Measurements from ENCODE around the gene ABCA4. TPM values are rescaled to one million over a fixed set of nuclear protein-coding genes. Genes with fewer than 3 reads are reported as not detected.
"Not testable (repeated sequence)": the region's sequence is repeated elsewhere in the genome, so short reads cannot be mapped to it uniquely, and the experiment has no call there.

ABCA4 gene
- not detected for total RNA-seq

GRCh38 chr1:94120991-94121390 is at the start of gene ABCA4:
Gene ABCA4, minus strand, starts transcription at chr1:94121148. Its CDS starts 103 bp downstream, at chr1:94121045.
- no peak for DNase-seq
- CTCF ChIA-PET: no interaction called here
- no peaks in the 10 kb centered on the region for H3K4me1 Mint-ChIP-seq
- no peaks in the 10 kb centered on the region for H3K9me3 Mint-ChIP-seq (ENCODE audit: low read depth)
- ATAC-seq: no peak
- H3K27ac Mint-ChIP-seq: no peak within 1 kb of the TSS
- no peaks in the 10 kb centered on the region for H3K36me3 Mint-ChIP-seq
- no peak within 1 kb of the TSS for H3K4me3 Mint-ChIP-seq
- H3K27me3 Mint-ChIP-seq: peaks cover 7% of the 10 kb centered on the region

DNA sequence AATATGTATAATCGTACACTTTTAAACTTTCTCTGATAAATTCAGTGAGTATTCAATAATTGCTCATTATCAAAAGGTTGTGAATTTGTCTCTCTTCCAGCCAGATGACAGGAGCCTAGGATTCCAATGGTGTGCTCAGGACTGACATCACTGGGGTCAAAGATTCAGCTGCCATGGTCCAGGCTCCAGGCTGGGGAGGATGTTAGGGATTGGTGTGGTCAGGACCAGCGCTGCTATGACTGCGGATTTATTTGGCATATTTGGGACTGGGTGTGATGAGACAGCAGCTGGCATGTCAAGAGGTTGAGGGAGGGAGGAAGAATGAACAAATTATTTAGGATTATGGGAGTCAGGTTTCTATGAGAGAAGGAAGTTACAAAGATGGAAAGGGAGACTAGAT is 48.2 kb upstream of the ABCA4 start:
- Mint-ChIP-seq H3K4me1 (no peaks in the 10 kb centered on the region), H3K4me3 (no peak overlapping the region), H3K9me3 (ENCODE audit: low read depth) (no peaks in the 10 kb centered on the region), H3K27ac (no peak overlapping the region), H3K36me3 (no peaks in the 10 kb centered on the region), H3K27me3 (peaks cover 15% of the 10 kb centered on the region)
- no peak for DNase-seq
- CTCF ChIA-PET: no interaction called here
- ATAC-seq: no peak

DNA sequence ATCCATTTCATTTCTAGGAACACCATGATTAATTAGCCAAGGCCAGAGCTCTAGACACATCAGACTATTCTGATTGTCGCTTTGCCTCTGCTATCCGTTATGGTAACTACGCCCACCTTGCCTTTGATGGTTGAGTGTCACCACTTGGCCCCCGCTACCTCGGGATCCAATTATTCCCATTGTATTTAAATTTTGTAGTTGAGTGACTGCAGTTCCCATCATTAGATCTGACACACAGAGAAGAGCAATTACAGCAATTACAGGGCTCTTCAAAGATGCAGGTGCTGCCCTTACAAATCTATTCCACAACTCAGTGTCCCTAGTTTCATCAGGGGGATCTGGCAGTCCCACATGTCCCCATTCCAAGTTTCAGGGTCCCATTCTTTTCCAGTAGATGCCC is 44.9 kb upstream of the ABCA4 start:
- DNase-seq (no peak), ATAC-seq (no peak)
- no peaks in the 10 kb centered on the region for H3K9me3 Mint-ChIP-seq (ENCODE audit: low read depth)
- H3K4me3 Mint-ChIP-seq: no peak overlapping the region
- H3K27me3 Mint-ChIP-seq: peaks cover 9% of the 10 kb centered on the region
- H3K36me3 Mint-ChIP-seq: no peaks in the 10 kb centered on the region
- CTCF ChIA-PET: no interaction called here
- no peaks in the 10 kb centered on the region for H3K4me1 Mint-ChIP-seq
- H3K27ac Mint-ChIP-seq: no peak overlapping the region

- H3K27ac Mint-ChIP-seq; H3K4me1 Mint-ChIP-seq; H3K4me3 Mint-ChIP-seq; ATAC-seq; CTCF ChIA-PET; DNase-seq; H3K36me3 Mint-ChIP-seq; H3K9me3 Mint-ChIP-seq (ENCODE audit: low read depth); H3K27me3 Mint-ChIP-seq: not testable (repeated sequence)
Observed at GRCh38 chr1:94164885-94165284, 43.9 kb upstream of the ABCA4 start.

DNA sequence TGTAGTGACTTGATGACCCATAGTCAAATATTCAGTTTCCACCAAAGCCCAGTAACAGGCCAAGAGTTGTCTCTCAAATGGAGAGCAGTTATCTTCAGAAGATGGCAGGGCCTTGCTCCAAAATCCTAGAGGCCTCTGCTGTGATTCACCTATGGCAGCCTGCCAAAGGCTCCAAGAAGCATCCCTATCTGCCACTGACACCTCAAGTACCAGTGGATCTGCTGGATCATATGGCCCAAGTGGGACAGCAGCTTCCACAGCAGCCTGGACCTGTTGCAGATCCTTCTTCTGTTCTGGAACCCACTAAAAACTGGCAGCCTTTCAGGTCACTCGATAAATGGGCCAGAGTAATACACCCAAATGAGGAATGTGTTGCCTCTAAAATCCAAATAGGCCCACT is 43.2 kb upstream of the ABCA4 start:
- DNase-seq; H3K27me3 Mint-ChIP-seq; H3K27ac Mint-ChIP-seq; H3K4me3 Mint-ChIP-seq; H3K9me3 Mint-ChIP-seq (ENCODE audit: low read depth); H3K36me3 Mint-ChIP-seq; H3K4me1 Mint-ChIP-seq; ATAC-seq; CTCF ChIA-PET: not testable (repeated sequence)

GRCh38 chr1:94163249-94163648 is 42.3 kb upstream of the ABCA4 start:
- H3K9me3 Mint-ChIP-seq (ENCODE audit: low read depth); CTCF ChIA-PET; ATAC-seq; DNase-seq; H3K4me3 Mint-ChIP-seq; H3K27ac Mint-ChIP-seq; H3K27me3 Mint-ChIP-seq; H3K4me1 Mint-ChIP-seq; H3K36me3 Mint-ChIP-seq: not testable (repeated sequence)

- H3K9me3 Mint-ChIP-seq (ENCODE audit: low read depth): no peaks in the 10 kb centered on the region
- peaks cover 7% of the 10 kb centered on the region for H3K27me3 Mint-ChIP-seq
- DNase-seq (no peak), ATAC-seq (no peak)
- H3K36me3 Mint-ChIP-seq: no peaks in the 10 kb centered on the region
- H3K4me3 Mint-ChIP-seq: no peak overlapping the region
- no peaks in the 10 kb centered on the region for H3K4me1 Mint-ChIP-seq
- H3K27ac Mint-ChIP-seq: no peak overlapping the region
- CTCF ChIA-PET: no interaction called here
Observed at GRCh38 chr1:94160811-94161210, 39.9 kb upstream of the ABCA4 start.

GRCh38 chr1:94156096-94156625 is 35.2 kb upstream of the ABCA4 start:
- peaks cover 7% of the 10 kb centered on the region for H3K27me3 Mint-ChIP-seq
- ATAC-seq: no peak
- no peak for DNase-seq
- H3K9me3 Mint-ChIP-seq (ENCODE audit: low read depth): no peaks in the 10 kb centered on the region
- CTCF ChIA-PET: no interaction called here
- no peaks in the 10 kb centered on the region for H3K36me3 Mint-ChIP-seq
- no peak overlapping the region for H3K4me3 Mint-ChIP-seq
- no peak overlapping the region for H3K27ac Mint-ChIP-seq
- no peaks in the 10 kb centered on the region for H3K4me1 Mint-ChIP-seq

GRCh38 chr1:94154989-94155388 is 34.0 kb upstream of the ABCA4 start:
- CTCF ChIA-PET: no interaction called here
- DNase-seq (no peak), ATAC-seq (no peak)
- no peak overlapping the region for H3K4me3 Mint-ChIP-seq
- no peaks in the 10 kb centered on the region for H3K9me3 Mint-ChIP-seq (ENCODE audit: low read depth)
- no peaks in the 10 kb centered on the region for H3K4me1 Mint-ChIP-seq
- peaks cover 4% of the 10 kb centered on the region for H3K27me3 Mint-ChIP-seq
- no peaks in the 10 kb centered on the region for H3K36me3 Mint-ChIP-seq
- no peak overlapping the region for H3K27ac Mint-ChIP-seq

GRCh38 chr1:94153133-94153532 is 32.2 kb upstream of the ABCA4 start:
- ATAC-seq (no peak), DNase-seq (no peak)
- Mint-ChIP-seq H3K36me3 (no peaks in the 10 kb centered on the region), H3K27me3 (no peaks in the 10 kb centered on the region), H3K4me1 (no peaks in the 10 kb centered on the region), H3K27ac (no peak overlapping the region), H3K9me3 (ENCODE audit: low read depth) (no peaks in the 10 kb centered on the region), H3K4me3 (no peak overlapping the region)
- CTCF ChIA-PET: no interaction called here

GRCh38 chr1:94149166-94149565 is 28.2 kb upstream of the ABCA4 start:
- H3K4me1 Mint-ChIP-seq; ATAC-seq; H3K4me3 Mint-ChIP-seq; H3K9me3 Mint-ChIP-seq (ENCODE audit: low read depth); CTCF ChIA-PET; DNase-seq; H3K36me3 Mint-ChIP-seq; H3K27me3 Mint-ChIP-seq; H3K27ac Mint-ChIP-seq: not testable (repeated sequence)

GRCh38 chr1:94146273-94146672 is 25.3 kb upstream of the ABCA4 start:
- Mint-ChIP-seq H3K27me3 (peaks cover 6% of the 10 kb centered on the region), H3K4me1 (no peaks in the 10 kb centered on the region), H3K36me3 (no peaks in the 10 kb centered on the region), H3K4me3 (no peak overlapping the region), H3K27ac (no peak overlapping the region), H3K9me3 (ENCODE audit: low read depth) (no peaks in the 10 kb centered on the region)
- CTCF ChIA-PET: no interaction called here
- no peak for DNase-seq
- no peak for ATAC-seq

DNA sequence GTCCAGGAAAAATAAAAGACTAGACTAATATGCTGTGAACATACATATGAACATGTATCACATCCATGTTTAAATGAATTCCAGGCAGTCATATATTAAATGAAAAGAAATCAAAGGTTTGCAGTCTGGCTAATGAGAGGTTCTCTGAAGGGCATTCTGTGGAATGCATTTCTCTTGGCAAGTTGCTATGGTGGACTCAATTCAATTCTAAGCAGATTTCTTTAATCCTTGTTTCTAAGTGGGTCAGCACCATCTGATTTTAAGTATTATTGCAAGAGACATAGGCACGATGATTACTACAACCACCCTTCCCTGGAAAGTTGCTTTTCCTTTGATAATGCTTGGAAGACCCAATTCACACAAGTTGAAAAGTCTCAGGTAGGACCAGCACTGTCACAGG is 23.9 kb upstream of the ABCA4 start:
- CTCF ChIA-PET: no interaction called here
- no peaks in the 10 kb centered on the region for H3K36me3 Mint-ChIP-seq
- peaks cover 6% of the 10 kb centered on the region for H3K27me3 Mint-ChIP-seq
- H3K9me3 Mint-ChIP-seq (ENCODE audit: low read depth): no peaks in the 10 kb centered on the region
- DNase-seq (no peak), ATAC-seq (no peak)
- H3K4me1 Mint-ChIP-seq: no peaks in the 10 kb centered on the region
- H3K27ac Mint-ChIP-seq: no peak overlapping the region
- H3K4me3 Mint-ChIP-seq: no peak overlapping the region

- H3K4me3 Mint-ChIP-seq: no peak overlapping the region
- H3K4me1 Mint-ChIP-seq: no peaks in the 10 kb centered on the region
- H3K9me3 Mint-ChIP-seq (ENCODE audit: low read depth): no peaks in the 10 kb centered on the region
- no peaks in the 10 kb centered on the region for H3K36me3 Mint-ChIP-seq
- H3K27ac Mint-ChIP-seq: no peak overlapping the region
- DNase-seq: no peak
- CTCF ChIA-PET: no interaction called here
- no peak for ATAC-seq
- H3K27me3 Mint-ChIP-seq: peaks cover 6% of the 10 kb centered on the region
Observed at GRCh38 chr1:94143809-94144176, 22.8 kb upstream of the ABCA4 start.

DNA sequence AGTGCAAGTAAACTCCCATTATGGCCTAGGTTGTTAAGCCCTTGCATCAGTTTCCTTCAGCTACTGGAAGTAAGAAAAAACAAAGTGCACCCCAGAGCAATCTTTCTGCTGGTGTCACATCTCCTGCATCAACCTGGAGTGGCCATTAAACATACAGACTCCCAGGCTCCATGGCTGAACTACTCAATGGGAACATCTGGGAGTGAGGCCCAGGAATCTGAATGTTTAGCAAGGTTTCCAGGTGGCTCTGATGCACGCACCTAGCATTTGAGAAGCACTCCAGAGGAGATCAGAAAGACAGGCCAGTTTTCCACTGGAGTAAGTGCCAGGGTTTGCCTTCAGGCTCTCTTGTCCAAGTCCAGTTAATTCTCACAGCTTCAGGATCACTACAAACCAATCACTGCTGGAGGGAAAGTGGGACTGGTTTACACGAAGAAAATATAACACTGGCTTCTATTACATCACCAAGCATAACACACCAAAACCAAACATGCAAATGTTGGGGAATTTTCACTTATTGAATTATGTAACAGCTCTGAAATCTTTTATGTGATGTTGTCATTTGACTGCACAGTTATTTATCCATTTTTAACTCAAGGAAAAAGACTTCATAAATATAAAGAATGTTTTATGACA is 22.3 kb upstream of the ABCA4 start:
- CTCF ChIA-PET: no interaction called here

More for the DNA sequence above, 22.3 kb upstream of the ABCA4 start:
- no peak overlapping the region for H3K4me3 Mint-ChIP-seq
- H3K4me1 Mint-ChIP-seq: no peaks in the 10 kb centered on the region
- peaks cover 6% of the 10 kb centered on the region for H3K27me3 Mint-ChIP-seq
- no peak overlapping the region for H3K27ac Mint-ChIP-seq
- ATAC-seq (no peak), DNase-seq (no peak)
- no peaks in the 10 kb centered on the region for H3K9me3 Mint-ChIP-seq (ENCODE audit: low read depth)
- H3K36me3 Mint-ChIP-seq: no peaks in the 10 kb centered on the region

Measured in activated CD8-positive, alpha-beta memory T cell treated with anti-CD3 and anti-CD28 coated beads, Interleukin-2, amount 10 ng/mL, durations not matched to agents 7 days and 5 days (primary cell).